HL-60/S4 treated with retinoic acid at 250 ng/mL for 4 days and 3 days (cell line): ENCODE results near the gene PLSCR1.
"Not testable (repeated sequence)": the region's sequence is repeated elsewhere in the genome, so short reads cannot be mapped to it uniquely, and the experiment has no call there.

Experiments
- in situ Hi-C: fragments of 300-500 bp; cut with MboI; formaldehyde crosslinking; loops from 2 replicates; pipeline ENCODE4 v1.7.0; 2022; ENCODE audit warnings: low sequenced_read_pairs

PLSCR1 gene

GRCh38 chr3:146485297-146485696 lies 59.1 kb downstream of the PLSCR1 start:
- in situ Hi-C loops: no loop called here

- in situ Hi-C loops: no loop called here
Observed at GRCh38 chr3:146476094-146476740, 68.2 kb downstream of the PLSCR1 start.

GRCh38 chr3:146474976-146475375 lies 69.4 kb downstream of the PLSCR1 start:
- in situ Hi-C loops: not testable (repeated sequence)

GRCh38 chr3:146473726-146474125 lies 70.7 kb downstream of the PLSCR1 start:
- in situ Hi-C loops: no loop called here

- in situ Hi-C loops: no loop called here
Observed at GRCh38 chr3:146472611-146473010, 71.8 kb downstream of the PLSCR1 start.

GRCh38 chr3:146471012-146471411 lies 73.4 kb downstream of the PLSCR1 start:
- in situ Hi-C loops: no loop called here

- in situ Hi-C loops: no loop called here
Observed at GRCh38 chr3:146470425-146470990, 73.9 kb downstream of the PLSCR1 start.

GRCh38 chr3:146469150-146470017 lies 75.0 kb downstream of the PLSCR1 start, which contains the start of gene PLSCR2:
TSS of gene PLSCR2 (minus strand) at chr3:146469561. CDS start at chr3:146459904, 9,657 bp downstream.
- in situ Hi-C loops: no loop called here

GRCh38 chr3:146468671-146469149 lies 75.7 kb downstream of the PLSCR1 start:
- in situ Hi-C loops: no loop called here

- in situ Hi-C loops: no loop called here
Observed at GRCh38 chr3:146468234-146468633, 76.2 kb downstream of the PLSCR1 start.

- in situ Hi-C loops: no loop called here
Observed at GRCh38 chr3:146466604-146467003, 77.8 kb downstream of the PLSCR1 start.

- in situ Hi-C loops: no loop called here
Observed at GRCh38 chr3:146465693-146466465, 78.5 kb downstream of the PLSCR1 start.
